Colonic mucosa (tissue), 4 donors: Measurements from ENCODE around the gene ARHGEF38. TPM values are rescaled to one million over a fixed set of nuclear protein-coding genes. Genes with fewer than 3 reads are reported as not detected.

Experiments
- DNase-seq: peaks from one replicate; pipeline ENCODE4 v3.0.0-alpha.2; 2020
- H3K27ac ChIP-seq: fragments of 200-600 bp; one replicate; pipeline ENCODE4 v1.8.0; 2021
- H3K27me3 ChIP-seq: fragments of 200-600 bp; one replicate; pipeline ENCODE4 v1.8.0; 2021
- H3K36me3 ChIP-seq: fragments of 200-600 bp; one replicate; pipeline ENCODE4 v1.8.0; 2021
- H3K4me1 ChIP-seq: fragments of 200-600 bp; one replicate; pipeline ENCODE4 v1.8.0; 2021; ENCODE audit warnings: mild to moderate bottlenecking
- H3K4me3 ChIP-seq: fragments of 200-600 bp; one replicate; pipeline ENCODE4 v1.8.0; 2021
- H3K9ac ChIP-seq, 2 donors: one replicate each; pipeline ENCODE4 v1.7.0; 2013; ENCODE audit warnings: control low read depth in 2 of 2, low read depth in 2 of 2, low read length in 2 of 2
- H3K9me3 ChIP-seq: fragments of 200-600 bp; one replicate; pipeline ENCODE4 v1.8.0; 2021
- CTCF ChIP-seq: fragments of 200-600 bp; IDR thresholded peaks from one replicate; pipeline ENCODE4 v1.8.0; 2022; ENCODE audit warnings: antibody characterized with exemption, mild to moderate bottlenecking
- intact Hi-C: fragments of 100-400 bp; cut with DNase I; formaldehyde crosslinking; loops from one replicate; pipeline ENCODE4 v1.14.1; 2022
- total RNA-seq, 2 donors: library from RNA; stranded (reverse); fragmentation: NEBNext Ultra II Directional in 1 of 2; extraction: Animal tissue kit (Norgen Biotek cat#: 25700) in 1 of 2; gene quantifications; one replicate each; pipeline ENCODE4 v1.2.1, GENCODE V29; 2021
- donor health status: healthy.
- donor health status: DM: no; HTN: no; CAD: no.
- donor health status: DM: no; HTN: no; CAD: no.

The ARHGEF38 gene, protein sequence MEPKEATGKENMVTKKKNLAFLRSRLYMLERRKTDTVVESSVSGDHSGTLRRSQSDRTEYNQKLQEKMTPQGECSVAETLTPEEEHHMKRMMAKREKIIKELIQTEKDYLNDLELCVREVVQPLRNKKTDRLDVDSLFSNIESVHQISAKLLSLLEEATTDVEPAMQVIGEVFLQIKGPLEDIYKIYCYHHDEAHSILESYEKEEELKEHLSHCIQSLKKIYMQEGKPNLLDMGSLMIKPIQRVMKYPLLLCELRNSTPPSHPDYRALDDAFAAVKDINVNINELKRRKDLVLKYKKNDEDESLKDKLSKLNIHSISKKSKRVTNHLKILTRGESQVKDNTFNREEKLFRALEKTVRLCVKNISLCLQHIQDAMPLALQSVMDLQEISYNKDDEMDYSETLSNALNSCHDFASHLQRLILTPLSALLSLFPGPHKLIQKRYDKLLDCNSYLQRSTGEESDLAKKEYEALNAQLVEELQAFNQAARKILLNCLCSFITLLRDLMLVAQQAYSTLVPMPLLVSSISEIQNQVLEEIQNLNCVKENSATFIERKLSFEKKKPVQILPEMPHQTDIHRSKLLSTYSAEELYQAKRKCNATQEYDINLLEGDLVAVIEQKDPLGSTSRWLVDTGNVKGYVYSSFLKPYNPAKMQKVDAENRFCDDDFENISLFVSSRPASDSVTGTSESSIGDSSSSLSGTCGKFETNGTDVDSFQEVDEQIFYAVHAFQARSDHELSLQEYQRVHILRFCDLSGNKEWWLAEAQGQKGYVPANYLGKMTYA
- total RNA-seq = 10 to 100 TPM; 14.4 to 14.8 TPM

DNA sequence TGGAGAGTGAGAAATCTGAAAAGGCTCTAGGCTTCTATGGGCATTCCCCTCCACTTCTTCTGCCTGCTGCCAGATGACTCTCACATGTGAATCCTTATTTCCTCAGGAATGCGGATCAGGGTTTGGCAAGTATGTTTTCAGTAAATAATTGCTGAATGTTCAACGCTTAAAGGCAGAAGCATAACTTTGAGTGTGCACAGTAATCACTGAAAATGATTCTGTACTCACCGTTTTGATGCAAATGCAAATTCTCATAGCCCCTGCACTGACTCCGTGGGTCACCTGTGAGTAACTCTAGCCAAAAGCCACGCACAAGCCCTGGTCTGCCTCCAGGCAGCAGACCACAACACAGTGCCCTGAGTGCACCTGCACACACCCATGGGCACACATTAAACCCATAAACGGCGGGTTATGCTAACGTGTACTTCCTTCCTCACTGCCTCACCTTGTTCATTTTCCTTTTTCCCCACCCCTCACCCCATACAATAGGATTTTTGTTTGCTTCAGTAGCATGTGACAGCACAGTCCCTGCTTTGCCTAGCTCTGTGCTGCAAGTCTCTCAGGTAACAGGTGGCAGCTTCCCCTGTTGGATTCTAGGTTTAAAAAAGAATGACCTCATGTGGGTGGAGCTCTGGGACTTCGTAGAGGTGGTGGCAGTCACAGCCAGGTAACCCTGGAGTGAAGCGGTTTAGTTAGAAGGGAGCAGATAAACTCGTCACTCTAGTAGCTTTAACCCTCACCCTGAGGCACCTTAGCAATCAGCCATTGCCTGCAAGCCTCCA lies at the start of gene ARHGEF38:
ARHGEF38 (plus strand) TSS at position 656 of the 782 bp plus-strand sequence. CDS start 146 bp downstream, outside the sequence.
- H3K9ac ChIP-seq = peak within 1 kb of the TSS; percentile 36 to 80
- peak within 1 kb of the TSS; percentile 10 for H3K4me3 ChIP-seq
- no peaks in the 10 kb centered on the region for H3K4me1 ChIP-seq
- peak within 1 kb of the TSS; percentile 88 for H3K27ac ChIP-seq
- peak; percentile 90 for DNase-seq
- intact Hi-C loops = no loop called here
- no peak for TF ChIP-seq CTCF
- H3K36me3 ChIP-seq = no peaks in the 10 kb centered on the region
- H3K27me3 ChIP-seq = no peaks in the 10 kb centered on the region
- H3K9me3 ChIP-seq = no peaks in the 10 kb centered on the region

- no peak overlapping the region for H3K27ac ChIP-seq
- no peak overlapping the region for H3K9ac ChIP-seq
- no peaks in the 10 kb centered on the region for H3K9me3 ChIP-seq
- H3K4me3 ChIP-seq = no peak overlapping the region
- H3K27me3 ChIP-seq = no peaks in the 10 kb centered on the region
- intact Hi-C loops = no loop called here
- no peaks in the 10 kb centered on the region for H3K4me1 ChIP-seq
- no peak for DNase-seq
- no peak for TF ChIP-seq CTCF
- no peaks in the 10 kb centered on the region for H3K36me3 ChIP-seq
Observed at GRCh38 chr4:105503484-105503883, 48.9 kb upstream of the ARHGEF38 start.

- H3K27me3 ChIP-seq = no peaks in the 10 kb centered on the region
- no peak overlapping the region for H3K27ac ChIP-seq
- H3K4me3 ChIP-seq = no peak overlapping the region
- no peak overlapping the region for H3K9ac ChIP-seq
- DNase-seq = no peak
- TF ChIP-seq CTCF = no peak
- no peaks in the 10 kb centered on the region for H3K9me3 ChIP-seq
- H3K4me1 ChIP-seq = no peaks in the 10 kb centered on the region
- intact Hi-C loops = no loop called here
- no peaks in the 10 kb centered on the region for H3K36me3 ChIP-seq
Observed at GRCh38 chr4:105504744-105505143, 47.7 kb upstream of the ARHGEF38 start.

DNA sequence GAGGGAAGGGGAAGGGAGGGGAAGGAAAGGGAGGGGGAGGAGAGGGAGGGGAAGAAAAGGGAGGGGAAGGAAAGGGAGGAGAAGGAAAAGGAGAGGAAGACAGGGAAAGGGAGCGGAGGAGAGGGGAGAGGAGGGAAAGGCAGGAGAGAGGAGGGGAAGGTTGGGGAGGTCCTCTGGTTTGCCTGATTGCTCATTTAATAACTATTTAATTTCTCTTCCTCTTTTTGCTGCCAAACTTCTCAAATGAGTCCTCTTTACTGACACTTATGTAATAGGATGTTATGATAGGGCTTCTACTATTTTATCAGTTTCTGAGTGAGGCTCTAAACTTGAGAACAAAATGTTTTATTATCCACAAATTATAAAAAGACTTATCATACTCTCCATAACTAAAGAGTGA lies 43.1 kb upstream of the ARHGEF38 start:
- H3K27ac ChIP-seq = no peak overlapping the region
- no peak overlapping the region for H3K4me3 ChIP-seq
- intact Hi-C loops = no loop called here
- H3K27me3 ChIP-seq = no peaks in the 10 kb centered on the region
- TF ChIP-seq CTCF = no peak
- H3K9ac ChIP-seq = no peak overlapping the region
- no peak for DNase-seq
- H3K9me3 ChIP-seq = no peaks in the 10 kb centered on the region
- no peaks in the 10 kb centered on the region for H3K4me1 ChIP-seq
- no peaks in the 10 kb centered on the region for H3K36me3 ChIP-seq

DNA sequence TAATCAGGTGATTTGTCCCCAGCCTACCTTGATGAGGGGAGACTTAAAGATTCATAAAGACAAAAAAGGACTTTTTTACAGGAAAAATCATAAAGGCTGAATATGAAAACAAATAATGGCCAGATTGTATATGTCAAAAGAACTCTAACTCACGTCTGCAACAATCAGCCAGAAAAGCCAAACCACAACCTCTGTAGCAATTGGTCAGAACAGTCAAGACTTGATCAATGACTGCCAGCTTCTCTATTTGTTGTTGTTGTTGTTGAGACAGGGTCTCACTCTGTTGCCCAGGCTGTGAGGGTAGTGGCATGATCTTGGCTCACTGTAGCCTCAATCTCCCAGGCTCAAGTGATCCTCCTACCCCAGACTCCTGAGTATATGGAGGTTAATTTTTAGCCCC lies 42.7 kb upstream of the ARHGEF38 start:
- H3K9ac ChIP-seq = no peak overlapping the region
- intact Hi-C loops = no loop called here
- no peaks in the 10 kb centered on the region for H3K27me3 ChIP-seq
- H3K4me3 ChIP-seq = no peak overlapping the region
- DNase-seq = no peak
- no peaks in the 10 kb centered on the region for H3K4me1 ChIP-seq
- no peak overlapping the region for H3K27ac ChIP-seq
- no peaks in the 10 kb centered on the region for H3K9me3 ChIP-seq
- TF ChIP-seq CTCF = no peak
- H3K36me3 ChIP-seq = no peaks in the 10 kb centered on the region
